GM12891 (cell line): ENCODE measurements around the gene MAT1A.
"Not testable (repeated sequence)": the region's sequence is repeated elsewhere in the genome, so short reads cannot be mapped to it uniquely, and the experiment has no call there.

Experiments used
- DNase-seq: peaks from one replicate; pipeline ENCODE4 v3.0.0; 2011; ENCODE audit warnings: low spot score; ENCODE audit not compliant: insufficient read length
- FAIRE-seq: peaks from 2 replicates; lab custom pipeline; 2011; peaks lifted over from hg19 to GRCh38; lab: Jason Lieb, UNC
- PAX5 ChIP-seq: IDR thresholded peaks from 2 replicates; pipeline ENCODE4 v1.6.1; 2011; ENCODE audit warnings: low read length, moderate library complexity, mild to moderate bottlenecking; ENCODE audit not compliant: insufficient read depth, severe bottlenecking
- POLR2A ChIP-seq: IDR thresholded peaks from 2 replicates; pipeline ENCODE4 v1.6.1; 2011; ENCODE audit warnings: low read depth, low read length, control low read depth
- POLR2AphosphoS5 ChIP-seq: IDR thresholded peaks from 2 replicates; pipeline ENCODE4 v1.6.1; 2011; ENCODE audit warnings: low read depth, low read length, control low read depth
- POU2F2 ChIP-seq: IDR thresholded peaks from 2 replicates; pipeline ENCODE4 v1.6.1; 2011; ENCODE audit warnings: low read depth, mild to moderate bottlenecking, control low read depth, low read length, moderate library complexity
- SPI1 ChIP-seq: IDR thresholded peaks from 2 replicates; pipeline ENCODE4 v1.6.1; 2011; ENCODE audit warnings: low read depth, low read length, control low read depth
- TAF1 ChIP-seq: IDR thresholded peaks from 2 replicates; pipeline ENCODE4 v1.6.1; 2011; ENCODE audit warnings: low read depth, low read length, control low read depth

Gene MAT1A

DNA sequence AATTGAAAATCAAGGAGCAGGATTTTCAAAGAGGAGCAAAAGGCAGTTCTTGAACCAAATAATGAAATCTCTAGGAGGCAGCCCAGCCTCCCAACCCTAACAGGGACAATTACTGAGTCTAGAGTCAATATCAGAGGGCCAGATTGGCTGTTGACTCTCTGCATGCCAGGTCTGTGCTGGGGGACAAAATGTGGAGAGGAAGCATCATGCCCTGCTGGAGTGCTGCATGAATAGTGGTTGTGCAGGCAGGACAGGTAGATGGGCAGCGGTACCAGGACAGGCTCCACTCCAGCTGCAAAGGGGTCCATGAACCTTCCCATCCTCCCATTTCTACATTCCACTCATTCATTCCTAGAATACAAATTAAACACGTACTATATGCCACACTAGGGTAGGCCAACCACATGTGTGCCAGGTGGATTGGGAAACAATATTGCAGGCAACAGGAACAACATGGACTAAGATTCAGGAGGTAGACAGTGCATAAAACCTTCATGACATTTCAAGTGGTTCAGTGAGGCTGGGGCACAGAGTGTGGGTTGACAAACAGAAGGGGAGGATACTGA lies 30.4 kb upstream of the MAT1A start:
- no peak for FAIRE-seq
- TF ChIP-seq PAX5 (no peak), POLR2A (no peak), SPI1 (no peak), POLR2AphosphoS5 (no peak), POU2F2 (no peak), TAF1 (no peak)
- no peak for DNase-seq

DNA sequence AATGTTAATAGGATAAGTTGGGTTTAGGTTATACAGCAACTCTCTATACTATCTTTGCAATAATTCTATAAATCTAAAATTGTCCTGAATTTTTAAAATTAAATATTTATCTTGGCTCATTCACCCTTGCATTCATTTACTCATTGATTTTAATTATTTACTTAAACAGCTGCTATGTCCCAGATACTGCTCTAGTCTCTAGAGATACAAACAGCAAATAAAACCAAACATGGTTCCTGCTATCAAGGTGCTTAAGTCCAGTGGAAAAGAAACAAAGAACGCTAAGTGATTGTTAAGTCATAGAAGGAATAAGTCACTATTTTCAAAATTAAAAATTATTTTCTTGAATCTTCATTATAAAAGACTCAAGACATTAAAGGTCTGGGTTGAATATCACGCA lies 29.9 kb upstream of the MAT1A start:
- TF ChIP-seq SPI1 (no peak), POU2F2 (no peak), PAX5 (no peak), TAF1 (no peak), POLR2A (no peak), POLR2AphosphoS5 (no peak)
- no peak for FAIRE-seq
- no peak for DNase-seq

DNA sequence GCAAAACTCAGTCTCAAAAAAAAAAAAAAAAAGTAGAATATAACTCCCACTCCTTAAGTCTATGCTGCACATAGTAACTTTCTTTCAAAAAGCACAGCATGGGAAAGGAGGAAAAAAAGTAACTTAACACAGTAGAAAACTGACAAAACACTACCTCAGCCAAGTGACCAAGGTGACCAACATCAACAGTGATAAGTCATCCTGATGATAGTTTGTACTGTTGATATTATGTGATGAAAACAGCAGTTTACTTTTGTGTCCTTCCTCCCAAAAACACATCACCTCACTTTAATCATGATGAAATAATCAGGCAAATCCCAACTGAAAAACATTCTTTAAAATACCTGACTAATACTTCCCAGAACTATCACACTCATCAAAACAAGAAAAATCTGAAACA lies 29.3 kb upstream of the MAT1A start:
- no peak for TF ChIP-seq POLR2A
- TF ChIP-seq POLR2AphosphoS5, result no peak
- no peak for TF ChIP-seq PAX5
- no peak for TF ChIP-seq TAF1
- DNase-seq (no peak), FAIRE-seq (no peak)

DNA sequence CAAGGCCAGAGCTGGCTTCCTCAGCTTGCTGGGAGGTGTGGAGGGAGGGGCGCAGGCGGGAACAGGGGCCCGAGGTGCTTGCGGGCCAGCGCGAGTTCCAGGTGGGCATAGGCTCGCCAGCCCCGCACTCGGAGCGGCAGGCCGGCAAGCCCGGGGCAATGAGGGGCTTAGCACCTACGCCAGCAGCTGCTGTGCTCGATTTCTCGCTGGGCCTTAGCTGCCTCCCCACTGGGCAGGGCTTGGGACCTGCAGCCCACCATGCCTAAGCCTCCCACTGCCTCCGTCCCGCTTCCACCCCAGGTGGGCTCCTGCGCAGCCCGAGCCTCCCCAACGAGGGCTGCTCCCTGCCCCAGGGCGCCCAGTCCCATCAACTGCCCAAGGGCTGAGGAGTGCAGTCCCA lies 25.9 kb upstream of the MAT1A start:
- FAIRE-seq (no peak), DNase-seq (no peak)
- TF ChIP-seq PAX5, result no peak
- no peak for TF ChIP-seq TAF1

DNA sequence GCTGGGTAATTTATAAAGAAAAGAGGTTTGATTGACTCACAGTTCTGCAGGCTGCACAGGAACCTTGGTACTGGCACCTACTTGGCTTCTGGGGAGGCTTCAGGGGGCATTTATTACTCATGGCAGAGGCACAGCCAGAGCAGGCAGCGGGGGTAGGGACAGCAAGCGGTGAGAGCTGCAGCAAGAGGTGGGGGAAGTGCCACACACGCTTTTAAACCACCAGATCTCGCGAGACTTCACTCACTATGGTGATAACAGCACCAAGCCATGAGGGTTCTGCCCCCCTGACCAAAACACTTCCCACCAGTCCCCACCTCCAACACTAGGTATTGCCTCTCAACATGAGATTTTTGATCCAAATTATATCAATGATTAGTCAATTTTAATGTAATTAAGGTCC lies 24.1 kb upstream of the MAT1A start:
- no peak for FAIRE-seq
- no peak for DNase-seq
- TF ChIP-seq POLR2AphosphoS5 (no peak), TAF1 (no peak)

DNA sequence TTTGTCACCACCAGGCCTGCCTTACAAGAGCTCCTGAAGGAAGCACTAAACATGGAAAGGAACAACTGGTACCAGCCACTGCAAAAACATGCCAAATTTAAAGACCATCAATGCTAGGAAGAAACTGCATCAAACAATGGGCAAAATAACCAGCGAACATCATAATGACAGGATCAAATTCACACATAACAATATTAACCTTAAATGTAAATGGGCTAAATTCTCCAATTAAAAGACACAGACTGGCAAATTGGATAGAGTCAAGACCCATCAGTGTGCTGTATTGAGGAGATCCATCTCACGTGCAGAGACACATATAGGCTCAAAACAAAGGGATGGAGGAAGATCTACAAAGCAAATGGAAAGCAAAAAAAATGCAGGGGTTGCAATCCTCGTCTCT lies 16.5 kb upstream of the MAT1A start:
- not testable (repeated sequence) for DNase-seq, FAIRE-seq

DNA sequence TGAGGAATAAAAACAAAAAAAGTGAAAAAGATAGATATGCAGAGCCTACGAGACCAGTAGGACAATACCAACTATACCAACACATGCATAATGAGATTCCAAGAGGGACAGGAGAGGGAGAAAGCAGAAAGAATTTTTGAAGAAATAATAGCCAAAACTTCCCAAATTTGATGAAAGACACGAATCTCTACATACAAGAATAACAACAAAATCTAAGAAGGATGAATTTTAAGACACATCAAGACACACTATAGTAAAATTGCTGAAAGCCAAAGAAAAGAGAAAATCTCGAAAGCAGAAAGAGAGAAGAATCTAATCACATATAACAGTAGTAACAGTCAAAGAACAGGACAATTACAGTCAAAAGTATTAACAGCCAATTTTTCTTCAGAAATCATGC lies 7.5 kb upstream of the MAT1A start:
- FAIRE-seq (no peak), DNase-seq (no peak)
- TF ChIP-seq PAX5 (no peak), TAF1 (no peak), SPI1 (no peak), POLR2AphosphoS5 (no peak), POLR2A (no peak), POU2F2 (no peak)

DNA sequence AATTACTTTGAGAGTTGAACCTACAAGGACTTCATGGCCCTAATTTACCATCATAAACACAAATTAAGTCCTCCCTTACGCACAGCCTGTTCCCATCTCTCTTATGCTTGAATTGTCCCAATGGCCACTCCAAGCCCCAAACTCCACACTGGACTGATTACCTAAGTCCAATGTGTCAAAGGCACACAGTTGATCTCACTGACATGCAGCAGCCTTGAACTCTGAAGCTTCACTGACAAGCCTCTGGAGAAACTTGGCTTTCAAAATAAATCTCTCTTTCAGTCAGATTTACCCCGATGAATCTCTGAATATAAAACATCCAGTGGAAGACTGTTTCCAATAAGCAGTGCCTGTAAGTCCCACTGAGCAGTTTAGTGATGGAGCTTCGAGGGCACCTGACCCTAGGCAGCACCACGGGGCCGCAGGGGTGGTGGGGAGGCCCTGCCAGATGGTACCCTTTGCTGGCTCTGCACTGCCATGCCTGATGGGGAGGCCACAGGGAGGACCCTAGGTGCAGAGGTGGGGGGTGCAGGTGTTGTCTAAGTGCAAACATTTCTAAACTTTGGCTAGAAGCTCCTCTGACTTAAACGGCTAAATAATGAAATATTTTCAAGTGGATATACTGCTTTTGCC lies 3.3 kb upstream of the MAT1A start:
- TF ChIP-seq POU2F2 (no peak), TAF1 (no peak), PAX5 (no peak), SPI1 (no peak), POLR2A (no peak), POLR2AphosphoS5 (no peak)
- DNase-seq (no peak), FAIRE-seq (no peak)

DNA sequence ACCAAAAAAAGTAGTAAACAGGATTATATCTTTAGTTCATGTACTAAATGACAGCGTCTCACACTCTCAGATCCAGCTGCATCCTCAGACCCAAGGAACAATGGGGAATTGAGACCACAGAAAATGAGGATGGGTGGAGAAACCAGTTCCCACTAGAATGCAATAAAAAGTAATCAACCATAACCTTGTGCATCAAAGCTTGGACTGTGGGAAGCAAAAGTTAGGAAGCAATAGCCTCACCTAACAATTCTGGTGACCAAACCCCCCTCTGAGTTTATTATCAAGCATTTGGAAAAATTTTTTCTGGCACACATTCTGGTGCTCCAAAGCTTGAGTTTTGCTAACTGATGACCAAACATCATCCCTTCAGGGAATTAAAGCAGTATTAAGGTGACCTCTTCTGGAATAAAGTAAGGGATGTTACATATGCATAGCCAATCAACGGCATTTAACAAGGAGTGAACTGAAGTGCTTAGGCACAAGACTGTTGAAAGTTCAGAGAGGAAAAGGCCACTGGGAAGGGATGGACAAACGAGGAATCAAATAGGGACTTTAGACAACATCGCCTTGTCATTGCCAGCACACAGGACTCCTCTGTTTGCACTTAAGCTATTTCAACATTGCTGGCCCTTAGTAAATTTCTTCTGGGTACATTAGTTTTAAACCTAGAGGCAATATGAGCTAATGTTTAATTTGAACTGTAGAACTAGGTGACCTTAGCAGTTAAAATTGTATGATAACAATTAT lies 1.2 kb upstream of the MAT1A start:
- DNase-seq (no peak), FAIRE-seq (no peak)
- TF ChIP-seq POLR2AphosphoS5, result no peak
- no peak for TF ChIP-seq PAX5
- TF ChIP-seq POU2F2, result no peak
- TF ChIP-seq POLR2A, result no peak
- TF ChIP-seq SPI1, result no peak
- TF ChIP-seq TAF1, result no peak

DNA sequence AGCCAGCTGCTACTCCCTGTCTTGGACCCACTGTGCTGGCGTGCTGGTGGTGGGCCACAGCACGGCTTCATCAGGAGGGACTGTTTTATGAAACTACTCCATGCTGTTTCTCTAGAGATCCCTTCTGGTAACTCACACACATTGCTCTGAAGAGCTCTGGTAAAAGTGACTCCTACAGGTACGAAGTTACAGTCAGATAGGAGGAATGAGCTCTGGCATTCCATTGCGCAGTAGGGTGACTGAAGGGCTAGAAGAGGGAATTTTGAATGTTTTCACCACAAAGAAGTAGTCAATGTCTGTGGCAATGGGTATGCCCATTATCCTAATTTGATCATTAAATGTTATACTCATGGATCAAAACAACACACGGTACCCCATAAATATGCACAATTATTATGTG lies 609 bp downstream of the MAT1A start:
- TF ChIP-seq PAX5, result no peak
- no peak for TF ChIP-seq POU2F2
- TF ChIP-seq TAF1, result no peak
- TF ChIP-seq POLR2A, result no peak
- no peak for TF ChIP-seq POLR2AphosphoS5
- no peak for TF ChIP-seq SPI1
- DNase-seq, result no peak

DNA sequence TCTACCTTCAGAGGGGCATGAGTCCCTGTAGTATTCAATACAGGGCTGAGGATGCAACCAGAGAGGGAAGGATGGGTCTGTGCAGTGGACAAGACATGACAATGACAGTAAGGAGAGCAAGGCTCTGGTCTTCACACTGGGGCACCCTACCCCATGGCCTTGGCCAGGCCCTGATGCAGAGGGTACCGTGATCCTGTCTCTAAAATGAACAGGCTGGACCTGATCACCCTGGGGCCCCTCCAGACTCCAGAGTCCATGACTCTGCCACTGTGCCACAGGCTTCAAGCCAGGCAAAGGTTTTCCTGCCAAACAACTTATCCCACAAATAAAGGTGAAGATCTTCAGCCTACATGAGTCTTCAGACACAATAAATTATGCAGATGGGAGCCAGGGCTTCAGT lies 4.9 kb downstream of the MAT1A start:
- no peak for FAIRE-seq
- TF ChIP-seq PAX5, result no peak
- TF ChIP-seq POLR2AphosphoS5, result no peak
- TF ChIP-seq SPI1, result no peak
- no peak for TF ChIP-seq TAF1
- TF ChIP-seq POLR2A, result no peak
- TF ChIP-seq POU2F2, result no peak
- DNase-seq, result no peak

More for the DNA sequence above, 609 bp downstream of the MAT1A start:
- no peak for FAIRE-seq
